Nephron progenitor cell (in vitro differentiated cells): ENCODE data around the gene RFX2.

Source experiments
- DNase-seq: peaks from one replicate; pipeline ENCODE4 v3.0.0; 2021
- H3K27ac Mint-ChIP-seq: 2 replicates; pipeline ENCODE4 v1.8.0; 2021; ENCODE audit warnings: mild to moderate bottlenecking, moderate library complexity, mixed read lengths
- H3K27me3 Mint-ChIP-seq: 2 replicates; pipeline ENCODE4 v1.8.0; 2021; ENCODE audit warnings: mild to moderate bottlenecking, low read depth, mixed read lengths; ENCODE audit not compliant: poor library complexity
- H3K36me3 Mint-ChIP-seq: 2 replicates; pipeline ENCODE4 v1.8.0; 2021; ENCODE audit warnings: low read depth, mixed read lengths
- H3K4me1 Mint-ChIP-seq: 2 replicates; pipeline ENCODE4 v1.8.0; 2021; ENCODE audit warnings: mixed read lengths
- H3K4me3 Mint-ChIP-seq: 2 replicates; pipeline ENCODE4 v1.8.0; 2021; ENCODE audit warnings: mild to moderate bottlenecking, moderate library complexity, mixed read lengths
- H3K9me3 Mint-ChIP-seq: 2 replicates; pipeline ENCODE4 v1.8.0; 2021; ENCODE audit warnings: mild to moderate bottlenecking, moderate library complexity, mixed read lengths
- TF ChIP-seq, protein P1 (sequence below): fragments of 200-600 bp; sonication (generic); IDR thresholded peaks from 2 replicates; pipeline ENCODE4 v1.5.0; 2021; ENCODE audit warnings: antibody characterized with exemption

RFX2 gene

DNA sequence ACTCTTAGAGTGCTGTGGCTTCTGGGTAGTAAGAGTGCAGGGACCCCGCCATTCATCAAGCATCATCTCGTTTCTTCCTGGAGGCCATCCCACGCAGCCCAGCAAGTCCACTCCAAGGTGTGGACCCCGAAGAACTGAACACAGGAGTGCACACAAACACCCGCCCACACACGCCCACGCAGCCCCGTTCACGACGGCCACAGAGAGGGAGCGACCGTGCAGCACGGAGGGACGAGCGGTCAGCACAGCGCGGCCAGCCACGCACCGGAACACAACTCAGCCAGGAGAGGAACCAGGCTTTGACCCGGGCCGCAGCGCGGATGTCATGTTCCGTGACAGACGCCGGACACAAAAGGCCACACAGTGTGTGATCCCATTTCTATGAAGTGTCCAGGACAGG is 114.2 kb downstream of the RFX2 start:
- TF ChIP-seq, protein P1, sequence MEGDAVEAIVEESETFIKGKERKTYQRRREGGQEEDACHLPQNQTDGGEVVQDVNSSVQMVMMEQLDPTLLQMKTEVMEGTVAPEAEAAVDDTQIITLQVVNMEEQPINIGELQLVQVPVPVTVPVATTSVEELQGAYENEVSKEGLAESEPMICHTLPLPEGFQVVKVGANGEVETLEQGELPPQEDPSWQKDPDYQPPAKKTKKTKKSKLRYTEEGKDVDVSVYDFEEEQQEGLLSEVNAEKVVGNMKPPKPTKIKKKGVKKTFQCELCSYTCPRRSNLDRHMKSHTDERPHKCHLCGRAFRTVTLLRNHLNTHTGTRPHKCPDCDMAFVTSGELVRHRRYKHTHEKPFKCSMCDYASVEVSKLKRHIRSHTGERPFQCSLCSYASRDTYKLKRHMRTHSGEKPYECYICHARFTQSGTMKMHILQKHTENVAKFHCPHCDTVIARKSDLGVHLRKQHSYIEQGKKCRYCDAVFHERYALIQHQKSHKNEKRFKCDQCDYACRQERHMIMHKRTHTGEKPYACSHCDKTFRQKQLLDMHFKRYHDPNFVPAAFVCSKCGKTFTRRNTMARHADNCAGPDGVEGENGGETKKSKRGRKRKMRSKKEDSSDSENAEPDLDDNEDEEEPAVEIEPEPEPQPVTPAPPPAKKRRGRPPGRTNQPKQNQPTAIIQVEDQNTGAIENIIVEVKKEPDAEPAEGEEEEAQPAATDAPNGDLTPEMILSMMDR: no peak
- DNase-seq: no peak
- H3K9me3 Mint-ChIP-seq: peaks cover 13% of the 10 kb centered on the region
- peaks cover 17% of the 10 kb centered on the region for H3K4me1 Mint-ChIP-seq
- H3K36me3 Mint-ChIP-seq: peaks cover 18% of the 10 kb centered on the region
- H3K27ac Mint-ChIP-seq: no peak overlapping the region
- H3K27me3 Mint-ChIP-seq: peaks cover 4% of the 10 kb centered on the region
- H3K4me3 Mint-ChIP-seq: no peak overlapping the region

DNA sequence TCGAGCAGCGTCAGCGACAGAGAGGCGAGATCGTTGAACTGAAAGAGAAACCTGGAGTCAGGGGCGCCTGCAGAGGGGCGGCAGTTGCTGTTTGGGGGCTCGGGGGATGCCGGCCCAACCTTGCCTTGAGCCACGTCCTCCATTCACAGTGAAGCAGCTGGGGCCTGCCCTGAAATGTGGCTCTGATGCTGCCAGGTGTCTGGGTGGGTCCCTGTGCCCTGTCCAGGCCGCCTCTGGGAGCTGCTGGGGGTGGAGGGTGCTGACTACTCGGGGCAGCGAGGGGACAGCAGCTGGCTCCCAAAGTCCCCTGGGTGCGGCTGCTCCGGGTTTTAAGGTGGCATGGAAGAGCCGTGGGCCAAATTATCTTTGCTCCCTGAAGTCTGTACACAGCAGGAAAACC is 114.7 kb downstream of the RFX2 start:
- H3K4me1 Mint-ChIP-seq: peaks cover 17% of the 10 kb centered on the region
- peaks cover 8% of the 10 kb centered on the region for H3K9me3 Mint-ChIP-seq
- peaks cover 4% of the 10 kb centered on the region for H3K27me3 Mint-ChIP-seq
- no peak overlapping the region for H3K4me3 Mint-ChIP-seq
- peaks cover 14% of the 10 kb centered on the region for H3K36me3 Mint-ChIP-seq
- H3K27ac Mint-ChIP-seq: no peak overlapping the region
- TF ChIP-seq, protein P1: no peak
- no peak for DNase-seq

DNA sequence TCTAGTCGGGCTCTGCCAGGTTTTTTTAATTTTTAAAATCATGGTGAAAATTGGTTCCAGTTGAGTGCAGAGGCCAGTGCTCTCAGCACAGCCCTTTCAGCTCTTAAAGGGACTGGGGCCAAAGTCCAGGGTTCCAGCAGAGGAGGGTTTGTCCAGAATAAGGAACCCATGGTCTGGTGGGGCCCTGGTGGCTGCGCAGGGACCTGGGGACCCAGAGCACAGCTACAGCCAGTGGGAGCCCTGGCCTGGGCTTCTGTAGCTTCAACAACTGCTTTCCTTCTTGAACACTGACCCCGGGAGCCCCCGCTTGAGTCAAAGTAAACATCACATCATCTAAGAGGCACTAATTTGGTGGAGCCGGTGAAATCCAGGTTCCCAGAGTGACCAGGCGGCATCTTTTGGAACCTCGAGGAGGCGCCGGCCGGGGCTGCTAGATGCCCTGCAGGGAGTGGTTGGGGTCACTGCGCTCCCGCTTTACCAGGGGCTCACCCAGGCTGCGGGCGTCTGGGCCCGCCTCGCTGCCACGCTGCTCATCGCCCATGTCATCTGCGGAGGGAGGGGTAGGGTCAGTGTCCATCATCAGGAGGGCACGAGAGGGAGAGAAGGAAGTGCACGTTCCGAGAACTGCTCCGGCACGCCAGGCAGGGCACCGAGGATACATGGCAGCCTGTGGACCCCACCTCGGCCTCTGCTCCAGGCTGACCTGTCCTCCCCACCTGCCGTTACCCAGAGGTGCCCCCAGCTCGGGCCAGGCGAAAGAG is 115.7 kb downstream of the RFX2 start:
- TF ChIP-seq, protein P1: no peak
- Mint-ChIP-seq H3K4me1 (peaks cover 23% of the 10 kb centered on the region), H3K36me3 (peaks cover 6% of the 10 kb centered on the region), H3K9me3 (peaks cover 2% of the 10 kb centered on the region), H3K4me3 (no peak overlapping the region), H3K27ac (no peak overlapping the region), H3K27me3 (peaks cover 4% of the 10 kb centered on the region)
- DNase-seq: no peak

DNA sequence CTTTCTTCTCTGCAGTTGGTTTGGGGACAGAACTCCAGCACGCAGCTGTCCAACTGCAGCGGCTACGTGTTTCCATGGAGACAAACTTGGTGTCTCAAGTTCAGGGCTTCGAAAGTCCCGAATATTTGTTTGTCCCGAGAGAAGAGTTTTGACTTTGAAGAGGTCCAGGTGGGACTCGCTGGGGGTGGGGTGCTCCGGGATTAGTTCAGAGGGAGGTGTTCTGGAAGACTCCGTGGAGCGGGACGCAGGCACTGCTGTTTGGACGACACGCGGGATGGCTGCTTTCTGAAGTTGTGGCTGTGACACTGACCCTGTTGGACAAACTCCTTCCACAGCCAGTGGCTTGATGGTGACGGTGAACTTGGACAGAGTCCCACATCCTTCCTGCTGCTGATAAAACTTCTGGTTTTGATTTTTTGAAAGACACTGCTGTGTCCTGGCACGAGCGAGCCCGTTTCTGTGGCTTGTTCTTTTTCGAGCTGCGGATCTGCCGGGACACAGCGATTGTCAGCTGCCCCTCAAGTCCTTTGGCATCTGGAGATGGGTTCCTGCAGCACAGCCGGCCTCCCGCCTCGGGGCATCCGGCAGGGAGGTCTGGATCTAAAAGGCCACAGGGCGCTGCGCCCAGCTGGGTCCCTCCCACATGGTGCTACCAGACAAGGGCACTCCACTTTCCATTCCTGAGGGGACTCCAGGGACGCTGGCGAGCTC is 116.5 kb downstream of the RFX2 start:
- TF ChIP-seq, protein P1: no peak
- H3K36me3 Mint-ChIP-seq: no peaks in the 10 kb centered on the region
- H3K27me3 Mint-ChIP-seq: peaks cover 4% of the 10 kb centered on the region
- no peaks in the 10 kb centered on the region for H3K9me3 Mint-ChIP-seq
- H3K4me1 Mint-ChIP-seq: peaks cover 31% of the 10 kb centered on the region
- no peak overlapping the region for H3K4me3 Mint-ChIP-seq
- no peak for DNase-seq
- peak overlapping the region; percentile 78 for H3K27ac Mint-ChIP-seq

DNA sequence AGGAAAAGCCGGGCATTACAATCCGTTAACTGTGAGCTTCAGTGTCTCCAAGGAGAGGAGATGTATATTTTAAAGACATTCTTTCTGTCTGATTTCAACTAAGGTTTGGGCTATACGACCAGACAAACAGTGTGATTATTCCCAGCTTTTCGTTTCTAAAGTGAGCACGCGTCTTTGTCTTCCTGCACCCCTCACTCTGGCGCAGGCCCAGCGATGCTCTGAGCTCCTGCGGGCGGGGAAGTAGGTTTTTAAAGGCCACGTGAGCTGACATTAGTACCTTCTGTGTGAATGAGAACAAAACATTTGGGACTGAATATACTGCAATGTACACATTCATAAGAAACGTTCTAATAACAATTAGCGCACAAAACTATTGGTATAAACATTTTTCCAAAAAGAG is 117.1 kb downstream of the RFX2 start:
- Mint-ChIP-seq H3K4me1 (peaks cover 36% of the 10 kb centered on the region), H3K27me3 (peaks cover 4% of the 10 kb centered on the region), H3K36me3 (no peaks in the 10 kb centered on the region), H3K27ac (peak overlapping the region; percentile 71), H3K9me3 (no peaks in the 10 kb centered on the region), H3K4me3 (no peak overlapping the region)
- TF ChIP-seq, protein P1: no peak
- no peak for DNase-seq

DNA sequence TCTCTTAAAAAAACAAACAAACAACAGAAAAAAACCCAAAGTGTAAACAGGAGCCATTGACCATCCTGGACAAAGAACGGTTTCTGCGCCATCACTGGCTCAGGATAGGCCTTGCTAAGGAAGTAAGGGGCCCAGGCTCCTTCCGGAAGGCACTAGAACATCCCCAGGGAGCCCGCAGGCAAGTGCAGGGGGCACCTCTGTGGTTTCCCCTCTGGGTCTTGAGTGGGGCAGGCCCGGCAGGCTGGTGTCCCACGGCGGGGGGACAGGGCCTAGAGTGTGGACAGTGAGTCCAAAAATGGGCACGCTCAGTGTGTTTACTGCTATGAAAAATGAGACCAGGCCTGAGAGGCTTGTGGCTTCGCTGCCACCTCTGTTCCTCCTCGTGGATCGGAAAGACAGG is 117.5 kb downstream of the RFX2 start:
- Mint-ChIP-seq H3K36me3 (no peaks in the 10 kb centered on the region), H3K27me3 (peaks cover 5% of the 10 kb centered on the region), H3K4me3 (no peak overlapping the region), H3K9me3 (no peaks in the 10 kb centered on the region), H3K27ac (peak overlapping the region; percentile 71), H3K4me1 (peaks cover 37% of the 10 kb centered on the region)
- no peak for DNase-seq
- TF ChIP-seq, protein P1: no peak
